Activated naive CD8-positive, alpha-beta T cell treated with anti-CD3 and anti-CD28 coated beads, Interleukin-2, amount 10 ng/mL, durations not matched to agents 7 days and 5 days (primary cell): ENCODE measurements around the gene NABP1. TPM values are rescaled to one million over a fixed set of nuclear protein-coding genes. Genes with fewer than 3 reads are reported as not detected.

Experiments
- ATAC-seq: fragments of 150-1000 bp; cut with Tn5 transposase; one replicate; pipeline ENCODE4 v1.10.0; 2021; ENCODE audit warnings: low read depth, moderate library complexity
- POLR2A ChIA-PET: fragments of 350-600 bp; sonication (Branson Sonifier 250); formaldehyde crosslinking; loops from one replicate; lab custom pipeline; 2021; ENCODE audit warnings: antibody characterized with exemption; lab: Charles Lee
- DNase-seq: peaks from one replicate; pipeline ENCODE4 v3.0.0; 2021
- H3K27ac Mint-ChIP-seq: one replicate; pipeline ENCODE4 v1.8.0; 2022; ENCODE audit warnings: mild to moderate bottlenecking, mixed read lengths
- H3K27me3 Mint-ChIP-seq: one replicate; pipeline ENCODE4 v1.8.0; 2022; ENCODE audit warnings: mild to moderate bottlenecking, moderate library complexity, mixed read lengths
- H3K36me3 Mint-ChIP-seq: one replicate; pipeline ENCODE4 v1.8.0; 2021; ENCODE audit warnings: mild to moderate bottlenecking, mixed read lengths
- H3K4me1 Mint-ChIP-seq: one replicate; pipeline ENCODE4 v1.8.0; 2021; ENCODE audit warnings: mixed read lengths
- H3K4me3 Mint-ChIP-seq: one replicate; pipeline ENCODE4 v1.8.0; 2022; ENCODE audit warnings: mild to moderate bottlenecking, moderate library complexity, mixed read lengths
- H3K9me3 Mint-ChIP-seq: one replicate; pipeline ENCODE4 v1.8.0; 2021; ENCODE audit warnings: mixed read lengths
- total RNA-seq, 2 experiments: library from RNA; stranded (reverse); gene quantifications; one replicate each; pipeline ENCODE4 v1.2.3, GENCODE V29; 2021

NABP1 gene, protein sequence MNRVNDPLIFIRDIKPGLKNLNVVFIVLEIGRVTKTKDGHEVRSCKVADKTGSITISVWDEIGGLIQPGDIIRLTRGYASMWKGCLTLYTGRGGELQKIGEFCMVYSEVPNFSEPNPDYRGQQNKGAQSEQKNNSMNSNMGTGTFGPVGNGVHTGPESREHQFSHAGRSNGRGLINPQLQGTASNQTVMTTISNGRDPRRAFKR
- total RNA-seq = 10 to 100 TPM; 72.6 to 75.9 TPM

DNA sequence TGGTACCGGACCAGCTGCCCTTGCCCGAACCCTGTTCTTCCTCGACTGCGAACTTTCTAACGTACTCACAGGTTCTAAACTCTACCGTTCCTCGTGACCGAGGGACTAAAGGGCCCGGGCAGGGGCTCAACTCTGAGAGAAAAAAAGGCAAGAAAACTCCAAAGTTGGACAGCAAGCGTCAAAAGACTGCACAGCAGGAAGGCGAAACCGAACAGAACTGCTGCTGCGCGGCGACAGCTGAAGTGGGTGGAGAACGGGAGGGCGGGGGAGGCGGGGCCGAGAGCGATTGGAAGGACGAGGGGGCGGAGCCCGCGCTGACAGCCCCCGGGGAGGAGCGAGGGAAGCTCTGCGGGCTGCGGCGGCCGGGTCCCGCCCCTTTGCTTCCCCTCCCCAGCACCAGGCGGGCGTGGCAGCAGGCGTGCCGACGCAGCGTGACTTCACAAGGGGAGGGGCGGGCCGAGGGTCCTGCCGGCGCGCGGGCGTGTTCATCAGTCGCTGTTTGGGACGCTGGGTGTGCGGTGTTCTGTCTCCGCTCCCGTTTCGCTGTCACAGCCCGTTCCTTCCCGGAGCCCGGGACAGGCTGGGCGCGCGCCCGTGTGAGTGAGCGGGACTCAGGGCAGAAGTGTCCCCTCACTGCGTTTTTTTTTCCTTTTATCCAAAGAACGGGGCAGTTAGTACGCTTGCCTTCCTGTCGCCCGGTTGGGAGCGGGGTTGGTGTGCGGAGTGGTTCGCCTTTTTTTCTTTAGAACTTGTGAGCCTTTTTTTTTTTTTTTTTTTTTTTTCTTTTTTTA, at the start of gene NABP1:
Gene NABP1 (plus strand): TSS at position 491 of the 791 bp plus-strand sequence. CDS start 479 bp downstream, outside the sequence.
- Mint-ChIP-seq H3K4me3 (peak within 1 kb of the TSS; percentile 98), H3K9me3 (no peaks in the 10 kb centered on the region), H3K36me3 (peaks cover 31% of the 10 kb centered on the region), H3K27me3 (no peaks in the 10 kb centered on the region), H3K4me1 (peaks cover 51% of the 10 kb centered on the region), H3K27ac (peak within 1 kb of the TSS; percentile 99)
- POLR2A ChIA-PET = interaction anchor here (0.6 to 6.7 kb wide), 42 partner anchors 9 to 1271 kb away, joined by 3 to 234 read pairs (median 6); partner anchors contain the start of gene STAT4
- ATAC-seq (peak; percentile 73), DNase-seq (peak; percentile 99)

DNA sequence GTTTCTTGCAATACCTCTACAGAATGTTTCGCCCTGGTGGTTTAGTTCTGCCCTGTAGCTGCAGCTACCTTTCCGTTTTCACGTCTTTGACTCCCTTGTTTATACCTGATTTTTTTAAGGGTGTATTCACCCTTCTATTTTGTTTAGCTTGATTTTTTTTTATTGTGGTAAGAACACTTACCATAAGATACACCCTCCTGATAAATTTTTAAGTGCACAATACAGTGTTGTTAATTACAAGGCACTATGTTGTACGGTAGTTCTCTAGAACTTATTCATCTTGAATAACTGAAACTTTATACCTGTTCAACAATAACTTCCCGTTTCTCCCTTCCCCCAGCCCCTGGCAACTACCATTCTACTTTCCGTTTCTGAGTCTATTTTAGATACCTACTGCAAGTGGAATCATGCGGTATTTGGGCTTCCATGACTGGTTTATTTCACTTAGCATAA, 48.9 kb upstream of the NABP1 start:
- peaks cover 29% of the 10 kb centered on the region for H3K4me1 Mint-ChIP-seq
- no peak overlapping the region for H3K27ac Mint-ChIP-seq
- DNase-seq (no peak), ATAC-seq (no peak)
- POLR2A ChIA-PET = interaction anchor here (1.2 to 2.2 kb wide), 3 partner anchors 8 to 49 kb away, joined by 4 to 11 read pairs (median 8); partner anchors contain the start of gene NABP1
- peaks cover 18% of the 10 kb centered on the region for H3K36me3 Mint-ChIP-seq
- peaks cover 3% of the 10 kb centered on the region for H3K9me3 Mint-ChIP-seq
- H3K4me3 Mint-ChIP-seq = no peak overlapping the region
- H3K27me3 Mint-ChIP-seq = no peaks in the 10 kb centered on the region

DNA sequence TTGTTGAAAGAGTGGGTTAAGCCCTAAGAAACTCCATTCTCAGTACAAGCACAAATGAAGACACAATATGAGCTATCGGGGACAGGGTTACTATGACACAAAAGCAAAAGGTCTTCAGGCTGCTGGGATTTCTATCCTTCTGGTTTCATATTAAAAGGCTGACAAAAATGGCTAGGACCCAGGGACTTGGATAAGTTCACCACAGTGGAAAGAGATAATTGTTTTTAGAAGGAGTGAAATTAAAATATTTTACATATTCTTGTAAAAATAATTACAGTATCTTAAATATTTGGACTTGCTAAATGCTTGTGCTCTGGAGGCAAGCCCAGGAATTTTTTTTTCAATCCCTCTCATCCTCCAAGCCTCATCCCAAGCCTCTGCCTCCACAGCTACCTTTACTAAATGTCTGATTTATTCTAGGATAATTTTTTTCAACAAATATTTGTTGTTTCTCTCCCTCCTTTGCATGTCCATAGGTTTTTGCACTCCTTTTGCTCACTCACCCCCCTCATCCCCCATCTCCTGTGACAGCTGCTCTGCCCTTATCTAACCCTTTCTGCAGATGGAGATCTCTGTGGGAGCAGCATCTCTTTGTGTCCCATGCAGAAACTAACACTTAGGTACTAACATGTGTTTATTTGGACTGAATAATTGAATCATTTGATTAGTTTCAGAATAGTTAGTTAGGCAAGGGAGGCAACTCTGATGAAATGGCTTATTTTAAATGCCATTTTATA, 47.8 kb upstream of the NABP1 start:
- POLR2A ChIA-PET = interaction anchor here (0.6 to 9.5 kb wide), 3 partner anchors 13 to 47 kb away, joined by 3 to 234 read pairs (median 4); partner anchors contain the start of gene NABP1
- ATAC-seq = no peak
- no peak overlapping the region for H3K27ac Mint-ChIP-seq
- DNase-seq = no peak
- no peaks in the 10 kb centered on the region for H3K27me3 Mint-ChIP-seq
- peaks cover 2% of the 10 kb centered on the region for H3K9me3 Mint-ChIP-seq
- peaks cover 9% of the 10 kb centered on the region for H3K36me3 Mint-ChIP-seq
- H3K4me3 Mint-ChIP-seq = no peak overlapping the region
- peaks cover 20% of the 10 kb centered on the region for H3K4me1 Mint-ChIP-seq

DNA sequence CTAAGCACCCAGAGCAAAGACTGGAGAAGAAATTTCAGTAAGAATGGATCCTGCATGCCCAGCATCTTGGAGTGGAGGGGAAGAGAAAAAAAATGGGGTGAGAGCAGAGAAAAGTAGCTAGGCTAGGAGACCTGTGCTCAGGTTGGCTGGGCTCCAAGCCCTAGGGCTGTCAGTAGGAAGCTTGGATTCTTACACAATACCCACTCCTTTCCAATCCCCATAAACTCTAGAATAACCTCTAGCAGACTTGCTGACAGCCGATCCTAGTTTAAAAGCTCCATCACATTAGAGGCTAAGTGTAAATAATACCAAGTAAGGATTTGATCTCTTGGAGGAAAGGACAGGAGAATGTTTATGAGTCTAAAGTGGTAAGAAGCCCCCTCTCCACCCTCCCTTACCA, 46.2 kb upstream of the NABP1 start:
- Mint-ChIP-seq H3K27me3 (no peaks in the 10 kb centered on the region), H3K36me3 (peaks cover 7% of the 10 kb centered on the region), H3K27ac (no peak overlapping the region), H3K4me3 (no peak overlapping the region), H3K9me3 (peaks cover 1% of the 10 kb centered on the region), H3K4me1 (peaks cover 31% of the 10 kb centered on the region)
- DNase-seq (no peak), ATAC-seq (no peak)
- POLR2A ChIA-PET = interaction anchor here (1.0 to 9.5 kb wide), 2 partner anchors 14 to 46 kb away, joined by 3 to 234 read pairs; partner anchors contain the start of gene NABP1

DNA sequence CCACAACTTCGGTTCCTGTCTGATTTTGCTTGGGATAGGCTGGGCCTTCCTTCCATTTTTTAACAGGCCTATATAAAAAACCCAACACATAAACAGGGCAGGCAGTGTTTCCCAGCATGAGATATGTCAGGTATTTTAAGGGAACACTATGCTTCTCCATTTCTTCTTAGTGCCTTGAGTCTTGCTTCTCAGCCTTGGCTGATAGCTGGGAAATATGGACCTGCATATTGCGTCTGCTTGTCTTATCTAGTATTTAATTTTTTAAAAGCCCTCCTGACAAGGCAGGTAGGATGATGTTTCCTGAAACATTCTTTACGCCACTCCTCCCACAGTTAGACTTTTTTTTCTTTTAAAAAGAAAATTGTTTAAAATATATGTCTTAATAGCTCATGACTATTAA, 45.5 kb upstream of the NABP1 start:
- DNase-seq (no peak), ATAC-seq (no peak)
- Mint-ChIP-seq H3K27me3 (no peaks in the 10 kb centered on the region), H3K27ac (no peak overlapping the region), H3K36me3 (peaks cover 7% of the 10 kb centered on the region), H3K4me3 (no peak overlapping the region), H3K4me1 (peaks cover 38% of the 10 kb centered on the region), H3K9me3 (peaks cover 1% of the 10 kb centered on the region)
- POLR2A ChIA-PET = interaction anchor here (1.0 to 9.5 kb wide), 2 partner anchors 15 to 45 kb away, joined by 3 to 234 read pairs; partner anchors contain the start of gene NABP1

DNA sequence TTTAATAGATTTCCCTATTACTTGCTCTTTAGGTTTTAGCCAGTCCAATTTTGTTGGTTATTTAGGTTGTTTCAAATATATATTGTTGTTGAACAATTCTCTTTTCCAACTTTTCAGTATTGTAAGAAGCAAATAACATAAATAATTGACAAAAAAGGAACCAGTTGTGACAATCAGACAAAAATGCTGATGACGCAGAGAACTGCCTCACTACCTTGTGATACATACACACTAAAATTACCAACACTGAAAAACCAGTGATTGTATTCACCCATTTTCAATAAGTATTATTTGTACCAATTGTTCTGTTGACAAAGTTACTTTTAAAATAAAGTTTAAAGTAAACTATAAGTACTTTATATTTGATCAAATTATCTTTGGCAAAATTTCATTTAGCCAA, 43.1 kb upstream of the NABP1 start:
- POLR2A ChIA-PET = interaction anchor here (1.8 to 9.5 kb wide), 2 partner anchors 20 to 42 kb away, joined by 4 to 234 read pairs; partner anchors contain the start of gene NABP1

DNA sequence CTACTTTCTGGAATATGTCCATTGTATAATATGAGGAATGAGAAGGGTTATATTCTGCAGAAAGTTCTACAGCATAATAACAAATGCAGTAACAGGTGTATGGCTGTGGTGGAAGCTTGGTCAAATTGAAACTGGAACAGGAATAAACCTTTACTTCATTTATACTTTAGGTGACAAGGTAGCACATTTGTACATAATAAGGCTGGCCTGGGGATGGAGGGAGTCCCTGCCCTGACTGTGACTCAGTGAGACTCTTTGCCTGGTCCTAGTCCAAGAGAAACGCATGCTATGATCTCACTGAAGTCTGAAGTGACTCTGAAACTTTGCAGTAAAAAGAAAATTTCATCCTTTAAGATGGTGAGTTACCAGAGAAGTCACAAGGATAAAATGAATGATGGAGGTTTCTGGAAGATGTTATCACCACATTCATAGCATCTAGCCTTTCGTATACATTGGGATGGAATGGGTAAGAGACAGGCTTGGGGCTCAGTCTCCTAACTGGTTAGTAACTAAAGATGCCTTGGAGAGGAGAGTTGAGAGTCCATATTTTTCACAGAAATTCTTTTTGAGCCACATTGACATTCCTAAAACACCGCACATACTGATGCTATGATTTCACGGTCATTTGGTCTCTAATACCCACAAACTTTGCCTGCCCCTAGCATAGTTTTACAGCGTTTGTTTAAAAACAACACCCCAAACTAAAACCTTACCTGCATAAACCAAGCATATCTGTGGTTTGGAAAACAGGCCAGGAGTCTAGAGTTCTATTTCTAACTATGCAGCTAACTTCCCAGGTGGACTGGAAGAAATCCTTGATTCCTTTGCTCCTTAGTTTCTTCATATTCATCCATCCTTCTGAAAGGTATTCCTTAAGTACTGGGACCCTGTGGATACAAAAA, 42.4 kb upstream of the NABP1 start:
- Mint-ChIP-seq H3K9me3 (no peaks in the 10 kb centered on the region), H3K36me3 (peaks cover 3% of the 10 kb centered on the region), H3K4me1 (peaks cover 50% of the 10 kb centered on the region), H3K27ac (peak overlapping the region; percentile 54), H3K27me3 (no peaks in the 10 kb centered on the region), H3K4me3 (peak overlapping the region; percentile 63)
- ATAC-seq (peak; percentile 44), DNase-seq (no peak)
- POLR2A ChIA-PET = interaction anchor here (1.1 to 9.5 kb wide), 3 partner anchors 21 to 54 kb away, joined by 3 to 234 read pairs (median 4); partner anchors contain the start of gene NABP1

More for the DNA sequence above, 43.1 kb upstream of the NABP1 start:
- no peak for ATAC-seq
- Mint-ChIP-seq H3K4me1 (peaks cover 50% of the 10 kb centered on the region), H3K27ac (no peak overlapping the region), H3K36me3 (peaks cover 3% of the 10 kb centered on the region), H3K4me3 (no peak overlapping the region), H3K27me3 (no peaks in the 10 kb centered on the region), H3K9me3 (no peaks in the 10 kb centered on the region)
- DNase-seq = no peak

DNA sequence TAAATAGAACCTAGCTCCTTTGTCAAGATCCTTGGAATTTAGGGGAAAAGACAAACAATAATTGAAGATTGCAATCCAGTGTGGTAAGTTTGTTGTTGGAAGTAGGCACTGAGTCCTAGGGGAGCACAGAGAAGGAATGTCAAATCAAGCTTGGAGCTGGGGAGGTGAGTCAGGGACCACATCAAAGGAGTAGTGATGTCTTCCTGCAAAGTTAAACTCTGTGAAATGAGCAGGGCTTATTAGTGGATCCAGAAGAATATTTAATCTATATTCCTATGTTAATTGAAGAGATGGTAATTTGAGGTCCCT, 41.7 kb upstream of the NABP1 start:
- DNase-seq = no peak
- H3K4me1 Mint-ChIP-seq = peaks cover 54% of the 10 kb centered on the region
- H3K27ac Mint-ChIP-seq = no peak overlapping the region
- no peaks in the 10 kb centered on the region for H3K9me3 Mint-ChIP-seq
- ATAC-seq = no peak
- H3K4me3 Mint-ChIP-seq = peak overlapping the region; percentile 21
- POLR2A ChIA-PET = interaction anchor here (1.1 to 9.5 kb wide), 4 partner anchors 8 to 53 kb away, joined by 3 to 234 read pairs (median 4); partner anchors contain the start of gene NABP1
- H3K27me3 Mint-ChIP-seq = no peaks in the 10 kb centered on the region
- peaks cover 3% of the 10 kb centered on the region for H3K36me3 Mint-ChIP-seq

DNA sequence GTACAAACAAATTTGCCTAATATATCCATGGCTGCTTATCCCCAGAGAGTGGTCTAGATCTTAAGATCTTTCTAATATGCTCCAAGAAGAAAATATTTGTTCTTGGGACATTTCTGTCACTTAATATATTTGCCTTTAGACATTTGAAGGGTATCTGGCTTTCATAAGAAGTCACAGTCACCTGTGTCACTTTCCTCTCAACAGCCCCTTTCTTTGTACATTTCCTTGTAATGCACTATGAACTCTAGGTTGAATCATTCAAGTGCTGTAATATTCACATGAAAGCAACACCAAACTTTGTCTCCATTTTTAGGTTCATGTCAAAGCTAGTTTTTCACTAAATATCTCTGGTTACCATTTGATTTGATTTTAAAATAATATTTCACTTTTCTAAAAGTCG, 41.4 kb upstream of the NABP1 start:
- H3K27ac Mint-ChIP-seq = peak overlapping the region; percentile 24
- ATAC-seq (no peak), DNase-seq (no peak)
- peaks cover 54% of the 10 kb centered on the region for H3K4me1 Mint-ChIP-seq
- POLR2A ChIA-PET = interaction anchor here (1.1 to 9.5 kb wide), 5 partner anchors 8 to 53 kb away, joined by 3 to 234 read pairs (median 4); partner anchors contain the start of gene NABP1
- H3K27me3 Mint-ChIP-seq = no peaks in the 10 kb centered on the region
- H3K4me3 Mint-ChIP-seq = peak overlapping the region; percentile 75
- no peaks in the 10 kb centered on the region for H3K9me3 Mint-ChIP-seq
- H3K36me3 Mint-ChIP-seq = peaks cover 5% of the 10 kb centered on the region

DNA sequence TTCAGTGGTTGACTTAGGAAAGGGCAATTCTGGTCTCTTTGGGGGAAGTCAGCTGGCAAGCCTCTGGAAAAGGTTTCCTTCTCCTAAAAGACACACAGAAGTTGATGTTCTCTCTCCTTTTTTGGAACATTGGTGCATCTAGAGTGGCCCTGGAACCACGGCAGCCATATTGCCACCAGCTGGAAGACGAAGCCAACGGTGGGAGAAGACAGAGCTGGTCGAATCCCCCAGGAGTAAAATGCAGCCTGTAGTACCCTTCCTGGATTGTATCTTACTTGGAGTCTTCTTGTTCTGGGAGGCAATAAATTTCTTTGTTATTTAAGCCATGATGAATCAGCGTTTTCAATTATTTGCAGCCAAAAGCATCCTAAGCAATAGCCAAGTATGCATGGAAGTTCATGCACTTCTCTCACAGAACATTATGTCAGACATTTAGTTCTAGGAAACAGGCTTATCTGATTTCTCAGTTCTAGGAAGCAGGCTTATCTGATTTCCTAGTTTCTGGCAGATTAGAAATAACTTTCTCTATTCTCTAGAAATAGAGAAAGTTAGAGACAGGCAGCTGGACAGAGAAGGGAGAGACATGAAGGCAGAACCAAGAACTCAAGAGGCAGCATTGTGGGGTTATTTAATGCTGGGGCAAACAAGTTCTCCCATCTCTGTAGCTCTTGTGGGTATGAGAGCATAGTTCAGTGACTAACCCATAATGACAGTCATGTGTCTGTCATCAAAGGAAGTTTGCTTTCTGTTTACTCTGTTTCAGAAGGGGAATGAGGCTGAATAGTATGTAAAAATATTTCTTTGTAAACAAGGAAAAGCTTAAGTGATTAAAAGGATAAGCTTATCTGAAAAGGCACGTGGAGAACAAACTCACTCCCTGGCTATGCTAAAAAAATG, 40.5 kb upstream of the NABP1 start:
- Mint-ChIP-seq H3K27me3 (no peaks in the 10 kb centered on the region), H3K4me3 (peak overlapping the region; percentile 75), H3K36me3 (peaks cover 7% of the 10 kb centered on the region), H3K9me3 (no peaks in the 10 kb centered on the region), H3K27ac (peak overlapping the region; percentile 95), H3K4me1 (peaks cover 56% of the 10 kb centered on the region)
- ATAC-seq (peak; percentile 84), DNase-seq (no peak)
- POLR2A ChIA-PET = interaction anchor here (0.8 to 9.5 kb wide), 6 partner anchors 9 to 72 kb away, joined by 3 to 234 read pairs (median 5); partner anchors contain the start of gene NABP1
